OCI-LY3 (cell line): ENCODE results near the gene NKAIN2.

Source experiments
- EZH2phosphoT487 ChIP-seq: fragments of 200-600 bp; shearing (Covaris generic); IDR thresholded peaks from 2 replicates; pipeline ENCODE4 v1.6.1; 2018; ENCODE audit warnings: antibody characterized with exemption, mixed run types, low read depth
- TF ChIP-seq, protein P1 (sequence below): fragments of 200-600, 300-600 bp; sonication (generic); IDR thresholded peaks from 2 replicates; pipeline ENCODE4 v1.5.1; 2014; ENCODE audit warnings: antibody characterized with exemption, low read length, low read depth

DNA sequence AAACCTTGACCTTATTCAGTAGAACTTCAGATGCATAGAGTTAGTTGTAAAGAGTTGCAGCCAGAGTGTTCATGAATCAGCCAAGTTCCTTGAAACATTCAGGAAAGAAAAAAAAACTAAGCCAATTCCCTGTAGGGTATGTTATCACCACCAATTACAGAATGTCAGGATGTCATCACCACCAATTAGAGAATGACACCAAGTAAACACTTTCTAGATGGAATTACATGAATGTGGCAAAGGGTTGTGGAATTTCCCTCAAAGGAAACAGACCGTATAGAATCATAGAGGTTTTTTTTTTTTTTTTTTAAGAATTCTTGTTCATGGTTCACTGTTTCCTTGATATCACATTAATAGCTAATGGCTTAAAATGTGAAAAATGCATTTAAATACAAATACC is 686.5 kb downstream of the NKAIN2 start:
- TF ChIP-seq, protein P1, sequence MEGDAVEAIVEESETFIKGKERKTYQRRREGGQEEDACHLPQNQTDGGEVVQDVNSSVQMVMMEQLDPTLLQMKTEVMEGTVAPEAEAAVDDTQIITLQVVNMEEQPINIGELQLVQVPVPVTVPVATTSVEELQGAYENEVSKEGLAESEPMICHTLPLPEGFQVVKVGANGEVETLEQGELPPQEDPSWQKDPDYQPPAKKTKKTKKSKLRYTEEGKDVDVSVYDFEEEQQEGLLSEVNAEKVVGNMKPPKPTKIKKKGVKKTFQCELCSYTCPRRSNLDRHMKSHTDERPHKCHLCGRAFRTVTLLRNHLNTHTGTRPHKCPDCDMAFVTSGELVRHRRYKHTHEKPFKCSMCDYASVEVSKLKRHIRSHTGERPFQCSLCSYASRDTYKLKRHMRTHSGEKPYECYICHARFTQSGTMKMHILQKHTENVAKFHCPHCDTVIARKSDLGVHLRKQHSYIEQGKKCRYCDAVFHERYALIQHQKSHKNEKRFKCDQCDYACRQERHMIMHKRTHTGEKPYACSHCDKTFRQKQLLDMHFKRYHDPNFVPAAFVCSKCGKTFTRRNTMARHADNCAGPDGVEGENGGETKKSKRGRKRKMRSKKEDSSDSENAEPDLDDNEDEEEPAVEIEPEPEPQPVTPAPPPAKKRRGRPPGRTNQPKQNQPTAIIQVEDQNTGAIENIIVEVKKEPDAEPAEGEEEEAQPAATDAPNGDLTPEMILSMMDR, result no peak
- TF ChIP-seq EZH2phosphoT487, result no peak
